Measurements from ENCODE around the gene ALDH5A1.

GRCh38 chr6:24478903-24479302, 15.9 kb upstream of the ALDH5A1 start:
- TF ChIP-seq CTCF (IDR thresholded peaks at IDR 0.05) (no peak), POLR2AphosphoS5 (IDR thresholded peaks at IDR 0.05) (no peak)
